HG02885 (cell line): Measurements from ENCODE around the gene ABCB1.
"Not testable (repeated sequence)": the region's sequence is repeated elsewhere in the genome, so short reads cannot be mapped to it uniquely, and the experiment has no call there.

ENCODE experiments used
- ATAC-seq: cut with Tn5 transposase; IDR thresholded peaks from one replicate; pipeline ENCODE4 v1.9.1; 2021; ENCODE audit warnings: mild to moderate bottlenecking; ENCODE audit not compliant: unreplicated experiment, poor library complexity

Gene ABCB1

GRCh38 chr7:87475359-87476178 is 125.1 kb downstream of the ABCB1 start, which contains the start of gene ABCB4:
Gene ABCB4 (minus strand): TSS chr7:87475680. CDS start chr7:87475465, 215 bp downstream.
- peak; percentile 27 for ATAC-seq

- ATAC-seq, result peak; percentile 78
These were observed 125.9 kb downstream of the ABCB1 start for GRCh38 chr7:87474533-87475358.

- ATAC-seq, result peak; percentile 7
These were observed 126.7 kb downstream of the ABCB1 start for GRCh38 chr7:87473986-87474385.

- no peak for ATAC-seq
These were observed 127.5 kb downstream of the ABCB1 start for GRCh38 chr7:87473192-87473591.

- ATAC-seq, result no peak
These were observed 129.2 kb downstream of the ABCB1 start for GRCh38 chr7:87471473-87471872.

GRCh38 chr7:87469204-87469603 is 131.5 kb downstream of the ABCB1 start:
- not testable (repeated sequence) for ATAC-seq

GRCh38 chr7:87465534-87465880 is 135.2 kb downstream of the ABCB1 start:
- not testable (repeated sequence) for ATAC-seq

GRCh38 chr7:87464830-87465533 is 135.7 kb downstream of the ABCB1 start:
- not testable (repeated sequence) for ATAC-seq

GRCh38 chr7:87463982-87464381 is 136.7 kb downstream of the ABCB1 start:
- ATAC-seq, result no peak

- not testable (repeated sequence) for ATAC-seq
These were observed 140.2 kb downstream of the ABCB1 start for GRCh38 chr7:87460444-87460843.

- no peak for ATAC-seq
These were observed 140.7 kb downstream of the ABCB1 start for GRCh38 chr7:87459941-87460340.

GRCh38 chr7:87458148-87458547 is 142.5 kb downstream of the ABCB1 start:
- ATAC-seq, result no peak

- no peak for ATAC-seq
These were observed 144.4 kb downstream of the ABCB1 start for GRCh38 chr7:87456247-87456646.
